Raji (cell line): ENCODE measurements around the gene PLEKHG5.

Experiments used
- POLR2A ChIP-seq: IDR thresholded peaks from 2 replicates; pipeline ENCODE4 v1.6.1; 2011; ENCODE audit warnings: low read depth, low read length, control low read depth; ENCODE audit not compliant: insufficient read depth

Gene PLEKHG5

DNA sequence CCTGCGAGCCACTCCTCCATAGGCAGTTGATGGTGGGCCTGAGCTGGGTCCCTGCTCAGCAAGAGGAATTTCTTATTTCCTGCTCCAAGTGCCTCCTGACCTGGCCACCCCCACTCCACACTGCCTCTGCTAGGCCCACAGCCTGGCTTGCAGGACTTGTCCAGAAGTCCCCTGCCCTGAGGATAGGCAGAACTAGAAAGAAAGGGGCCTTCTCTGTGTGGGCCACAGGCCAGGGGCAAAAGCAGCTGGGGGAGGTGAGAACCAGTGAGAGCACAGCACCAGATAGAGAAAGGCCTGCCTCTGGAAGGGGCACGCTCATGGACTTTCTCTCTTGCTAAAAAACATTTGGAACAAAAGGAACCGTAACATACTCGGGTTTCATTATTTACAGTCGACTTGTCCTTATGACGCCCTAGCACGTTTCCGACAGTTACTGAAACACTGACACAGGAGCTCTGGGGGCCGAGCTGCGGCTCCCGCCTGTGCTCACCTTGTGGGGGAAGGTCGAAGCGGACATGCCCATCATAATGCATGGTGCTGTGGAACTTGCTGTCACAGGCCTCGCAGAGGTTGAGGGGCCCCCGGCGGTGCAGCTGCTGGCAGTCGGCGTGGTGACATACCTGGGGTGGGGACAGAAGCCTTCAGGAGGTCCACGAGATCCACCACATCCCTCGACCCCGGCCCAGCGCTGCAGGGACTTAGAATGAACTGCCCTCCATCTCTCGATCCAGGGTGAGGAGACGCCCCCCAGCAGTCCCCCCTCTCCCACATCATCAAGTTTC, 14.2 kb downstream of the PLEKHG5 start:
- TF ChIP-seq POLR2A, result no peak

DNA sequence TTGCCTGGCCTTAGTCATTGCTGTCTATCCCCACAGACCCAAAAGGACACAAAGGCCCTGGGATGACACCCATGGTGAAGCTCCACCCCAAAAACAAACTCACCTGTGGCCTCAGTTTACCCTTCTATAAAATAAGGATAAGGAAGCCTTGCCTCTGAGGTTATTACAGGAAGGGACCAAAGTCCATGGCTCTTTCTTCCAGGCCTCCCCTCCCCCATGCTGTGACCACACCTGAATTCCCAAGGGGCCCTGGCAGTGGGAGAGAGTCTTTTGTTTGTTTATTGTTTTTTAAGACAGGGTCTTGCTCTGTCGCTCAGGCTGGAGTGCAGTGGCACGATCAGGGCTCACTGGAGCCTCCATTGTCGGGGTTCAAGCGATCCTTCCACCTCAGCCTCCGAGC, 15.0 kb downstream of the PLEKHG5 start:
- TF ChIP-seq POLR2A, result no peak

DNA sequence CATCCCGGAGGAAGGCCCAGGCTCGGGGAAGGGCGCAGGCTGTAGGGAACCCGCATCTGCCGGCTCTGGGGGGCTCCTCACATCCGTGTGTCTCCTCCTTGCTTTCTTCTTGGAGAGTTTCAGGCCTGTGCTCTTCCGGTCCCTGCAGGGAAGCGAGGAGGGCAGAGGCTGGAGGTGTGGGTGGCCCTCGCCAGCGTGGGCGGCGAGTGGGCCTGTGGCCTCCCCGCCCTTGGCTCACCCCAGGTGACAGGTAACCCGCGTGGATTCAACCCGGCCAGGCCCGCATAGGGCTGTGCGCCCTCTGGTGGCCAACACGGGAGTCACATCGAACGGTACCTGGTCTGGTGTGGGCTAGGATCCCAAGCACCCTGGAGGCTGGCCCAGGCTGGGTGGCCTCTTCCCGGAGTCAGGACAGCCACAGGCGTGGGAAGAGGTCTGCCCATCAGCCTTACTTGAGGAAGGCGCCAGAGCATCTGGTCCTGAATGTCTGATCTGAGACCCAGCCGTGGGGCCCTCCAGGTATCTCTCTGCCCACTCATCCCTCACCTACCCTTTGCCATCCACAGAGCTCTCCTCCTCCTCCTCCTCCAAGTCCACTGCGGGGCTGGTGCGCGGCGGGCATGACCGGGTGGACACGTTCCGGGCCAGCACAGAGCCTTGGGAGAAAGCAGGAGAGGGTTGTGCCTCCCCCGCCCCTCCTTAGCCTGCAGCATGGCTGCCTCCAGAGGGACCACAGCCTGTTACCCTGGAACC, 15.9 kb downstream of the PLEKHG5 start:
- TF ChIP-seq POLR2A, result no peak

DNA sequence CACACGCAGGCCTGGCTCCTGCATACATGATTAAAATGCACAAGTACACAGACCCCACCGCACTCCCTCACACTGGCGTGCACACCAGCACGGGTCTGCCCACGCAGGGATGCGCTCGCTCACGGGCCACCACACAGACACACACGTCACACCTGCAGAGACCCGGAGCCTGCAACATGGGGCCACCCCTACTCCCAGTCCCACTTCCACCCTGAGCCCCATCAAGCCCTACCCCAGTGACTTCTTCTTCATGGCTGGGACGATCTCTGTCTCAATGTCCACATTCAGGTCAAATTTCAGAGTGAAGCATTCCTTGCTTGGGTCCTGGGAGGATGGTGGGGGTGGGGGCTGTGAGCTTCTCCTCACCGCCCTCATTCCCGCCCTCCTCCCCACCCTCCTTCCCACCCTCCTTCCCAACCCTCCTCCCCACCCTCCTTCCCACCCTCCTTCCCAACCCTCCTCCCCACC, 16.6 kb downstream of the PLEKHG5 start:
- TF ChIP-seq POLR2A, result no peak

DNA sequence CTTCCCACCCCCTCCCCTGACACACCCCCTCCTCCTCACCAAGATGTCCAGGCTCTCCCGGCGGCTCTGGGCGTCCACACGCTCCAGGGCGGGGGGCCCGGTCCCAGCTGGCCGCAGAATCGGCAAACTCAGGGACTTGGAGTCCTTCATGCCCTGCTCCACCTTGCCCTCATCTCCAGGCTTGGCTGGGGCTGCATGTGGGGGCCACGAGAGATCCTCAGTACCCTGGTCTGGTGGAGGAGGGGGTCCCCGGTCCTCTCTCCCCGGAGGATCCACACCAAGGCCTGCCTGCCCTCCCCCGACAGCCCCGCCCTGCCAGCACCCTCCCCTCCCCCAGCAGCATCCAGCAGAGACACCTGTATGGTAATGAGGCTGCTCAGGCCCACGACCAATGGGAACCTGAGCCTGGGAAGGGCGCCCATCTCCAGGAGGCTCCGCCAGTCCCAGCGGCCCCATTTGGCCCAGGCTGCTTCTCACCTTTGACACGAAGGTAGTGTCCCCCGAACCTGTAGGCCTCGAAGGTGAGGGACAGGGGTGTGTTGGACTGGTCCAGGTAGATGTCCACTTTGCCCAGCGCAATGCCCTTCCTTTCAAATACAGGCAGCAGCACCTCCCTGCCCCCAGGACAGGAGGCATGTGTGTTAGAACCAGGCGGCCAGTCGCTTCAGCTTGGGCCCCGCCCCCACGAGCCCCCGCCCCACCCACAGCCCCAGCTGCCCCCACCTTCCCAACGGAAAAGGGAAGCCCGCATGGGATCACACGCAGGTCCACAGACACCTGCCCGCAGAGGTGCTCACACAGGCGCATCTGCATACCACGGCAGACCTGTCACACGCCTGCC, 17.3 kb downstream of the PLEKHG5 start:
- no peak for TF ChIP-seq POLR2A

DNA sequence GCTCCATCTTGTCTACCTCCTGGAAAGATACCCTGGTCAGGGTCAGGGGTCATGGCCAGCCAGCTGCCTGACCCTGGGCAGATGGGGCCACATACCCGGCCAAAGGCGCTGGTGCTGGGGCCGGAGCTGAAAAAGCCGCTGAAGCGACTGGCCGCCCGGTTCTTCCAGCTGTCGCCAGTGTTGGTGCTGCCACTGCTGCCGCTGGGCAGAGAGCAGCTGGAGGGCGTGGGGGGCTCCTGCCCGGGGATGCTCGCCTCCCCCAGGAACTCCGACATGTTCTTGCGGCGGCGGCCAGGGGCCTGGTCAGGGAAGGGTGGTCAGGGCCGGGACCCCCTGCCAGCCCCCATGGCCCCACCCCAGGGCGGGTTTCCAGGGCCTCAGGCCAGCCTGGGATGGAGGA, 18.3 kb downstream of the PLEKHG5 start:
- TF ChIP-seq POLR2A, result no peak

DNA sequence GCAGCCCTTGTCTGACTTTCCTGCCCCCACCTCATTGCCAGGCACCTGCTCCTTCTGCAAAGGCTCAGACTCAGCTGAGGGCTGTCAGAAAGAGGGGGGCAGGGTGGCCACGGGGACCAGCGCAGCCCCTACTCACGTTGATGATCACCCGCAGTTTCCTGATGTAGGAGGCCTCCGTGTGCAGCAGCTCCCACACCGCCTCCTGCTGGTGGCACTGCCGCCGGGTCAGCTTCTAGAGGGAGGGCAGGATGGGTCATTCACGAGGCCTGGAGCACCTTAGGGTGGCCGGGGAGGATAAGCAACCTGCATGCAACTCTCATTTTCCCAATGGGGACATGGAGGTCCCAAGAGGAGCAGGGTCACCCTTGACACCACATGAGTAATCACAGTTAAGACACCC, 19.1 kb downstream of the PLEKHG5 start:
- TF ChIP-seq POLR2A, result no peak

DNA sequence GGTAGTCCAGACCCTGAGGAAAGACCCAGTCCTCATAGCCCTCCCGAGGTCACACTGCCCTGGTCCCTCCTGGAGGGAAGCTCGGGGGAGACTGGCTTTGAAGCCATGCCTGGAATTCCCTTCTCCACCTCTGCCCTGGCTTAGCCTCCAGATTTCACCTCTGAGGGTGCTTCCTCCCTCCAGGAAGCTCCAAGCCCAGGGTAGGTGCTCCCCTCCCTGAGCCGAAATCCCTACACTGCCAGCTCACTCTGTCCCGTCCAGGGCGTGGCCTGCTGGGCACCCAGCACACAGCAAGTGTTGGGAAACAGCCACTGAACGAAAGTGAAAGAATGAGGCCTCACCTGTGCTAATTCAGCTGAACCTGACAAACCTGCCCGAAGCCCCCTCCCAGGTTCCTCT, 19.5 kb downstream of the PLEKHG5 start:
- no peak for TF ChIP-seq POLR2A

DNA sequence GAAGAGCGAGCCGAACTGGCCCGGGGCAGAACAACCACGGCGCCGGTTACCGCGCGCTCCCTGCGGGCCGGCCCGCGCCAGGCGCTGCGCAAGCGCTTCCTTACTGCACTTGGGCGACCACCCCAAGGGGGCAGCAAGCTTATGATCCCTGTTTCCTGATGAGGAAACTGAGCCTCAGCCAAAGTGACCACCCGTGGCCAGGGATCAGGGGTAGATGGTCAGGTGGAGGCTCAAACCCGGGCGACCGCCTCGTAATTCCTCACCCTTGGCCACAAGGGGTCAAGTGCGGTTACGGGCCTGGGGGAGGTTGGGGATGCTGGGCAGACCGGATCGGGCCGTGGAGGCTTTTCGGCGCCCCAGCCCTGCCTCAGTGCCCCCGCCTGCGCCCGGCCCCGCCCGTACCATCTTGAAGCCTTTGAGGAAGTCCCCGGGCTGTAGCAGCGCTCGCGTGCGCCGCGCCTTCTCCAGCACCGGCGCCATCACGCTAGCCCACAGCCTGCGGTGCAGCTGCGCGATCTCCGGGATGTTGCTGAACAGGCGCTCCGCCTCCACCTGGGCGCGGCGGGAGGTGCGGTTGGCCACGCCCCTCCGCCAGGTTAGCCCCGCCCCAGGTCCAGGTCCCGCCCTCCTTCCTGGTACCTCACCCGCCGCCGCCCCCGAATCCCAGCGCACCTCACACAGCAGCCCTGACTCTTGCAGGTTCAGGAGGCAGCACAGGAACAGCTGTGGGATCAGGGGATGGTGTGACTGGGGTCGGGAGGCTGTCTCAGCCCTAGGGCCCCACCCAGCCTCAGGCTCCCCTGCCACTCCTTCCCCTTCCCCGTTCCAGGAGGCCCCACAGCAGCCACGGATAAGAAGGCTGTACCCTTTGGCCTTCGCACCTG, 20.1 kb downstream of the PLEKHG5 start:
- TF ChIP-seq POLR2A, result no peak

DNA sequence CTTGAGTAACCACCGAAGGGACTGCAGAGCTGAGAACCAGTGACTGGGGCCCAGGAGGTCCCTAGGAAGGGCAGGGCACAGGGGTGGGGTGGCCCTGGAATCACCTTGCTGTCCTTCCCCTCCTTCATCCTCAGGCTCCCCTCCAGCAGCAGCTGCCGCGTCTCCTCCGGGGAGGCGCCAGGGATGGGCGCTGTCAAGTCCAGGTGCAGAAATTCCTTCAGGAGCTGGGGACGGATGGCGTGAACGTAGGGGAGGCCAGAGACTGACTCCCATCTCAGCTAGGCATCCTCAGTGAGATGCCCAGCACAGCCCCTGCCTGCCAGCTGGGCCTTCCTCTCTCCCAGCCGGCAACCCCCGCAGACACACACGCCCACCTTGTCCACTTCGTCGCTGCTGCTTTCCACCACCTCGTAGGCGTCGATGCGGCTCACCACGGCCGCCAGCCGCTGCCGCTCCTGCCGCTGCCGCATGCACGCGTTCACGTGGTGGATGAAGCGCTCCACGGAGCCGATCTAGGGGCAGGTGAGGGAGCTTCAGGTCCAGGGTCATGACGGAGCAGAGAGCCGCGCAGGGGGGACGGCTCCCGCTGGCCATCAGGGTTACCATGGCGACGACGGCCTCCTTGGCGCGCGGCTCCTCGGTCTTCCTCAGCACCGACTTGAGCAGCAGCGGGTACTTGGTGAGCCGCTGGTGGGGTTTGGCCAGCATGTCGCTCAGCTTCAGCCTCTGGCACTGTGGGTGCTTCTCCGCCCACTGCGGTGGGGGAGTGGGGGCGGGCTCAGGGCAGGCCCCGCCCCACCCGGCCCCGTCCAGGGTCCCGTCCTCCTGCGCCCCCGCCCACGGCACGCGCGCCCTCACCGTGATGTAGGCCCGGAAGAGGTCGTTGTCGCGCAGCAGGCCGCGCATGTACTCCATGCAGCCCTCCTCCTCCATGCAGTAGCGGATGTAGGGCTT, 21.1 kb downstream of the PLEKHG5 start:
- no peak for TF ChIP-seq POLR2A

DNA sequence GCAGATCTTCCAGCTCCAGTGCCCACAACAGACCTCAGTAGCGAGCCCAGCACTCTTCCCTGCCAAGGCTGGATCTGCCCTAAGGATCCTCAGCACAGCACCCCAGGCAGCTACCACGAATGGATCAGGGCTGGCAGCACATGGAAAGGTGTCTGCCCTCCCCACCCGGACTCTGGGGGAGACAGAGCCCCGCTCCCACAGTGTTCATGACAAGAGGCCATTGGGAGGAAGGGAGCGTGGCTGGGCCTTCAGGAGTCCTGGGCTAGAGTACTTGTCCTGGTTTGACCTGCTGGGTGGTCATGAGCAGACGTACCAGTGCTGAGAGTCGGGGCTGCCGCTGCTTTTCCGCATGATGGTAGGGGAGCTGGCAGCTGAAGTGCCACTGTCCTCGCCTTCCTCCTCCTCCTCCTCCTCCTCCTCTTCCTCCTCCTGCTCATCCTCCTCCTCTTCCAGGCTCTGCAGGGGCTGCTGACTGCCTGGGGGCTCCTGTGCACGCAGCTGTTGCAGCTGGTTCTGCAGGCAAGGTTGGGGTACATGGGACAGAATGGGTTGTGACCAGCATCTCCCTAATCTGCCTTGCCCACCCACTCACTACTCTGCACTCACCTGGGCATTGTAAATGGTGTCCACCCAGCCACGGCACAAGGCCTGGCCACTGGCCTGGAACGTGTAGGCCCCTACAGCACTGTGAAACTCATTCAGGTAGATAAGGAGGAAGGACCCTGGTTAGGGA, 22.6 kb downstream of the PLEKHG5 start:
- no peak for TF ChIP-seq POLR2A

DNA sequence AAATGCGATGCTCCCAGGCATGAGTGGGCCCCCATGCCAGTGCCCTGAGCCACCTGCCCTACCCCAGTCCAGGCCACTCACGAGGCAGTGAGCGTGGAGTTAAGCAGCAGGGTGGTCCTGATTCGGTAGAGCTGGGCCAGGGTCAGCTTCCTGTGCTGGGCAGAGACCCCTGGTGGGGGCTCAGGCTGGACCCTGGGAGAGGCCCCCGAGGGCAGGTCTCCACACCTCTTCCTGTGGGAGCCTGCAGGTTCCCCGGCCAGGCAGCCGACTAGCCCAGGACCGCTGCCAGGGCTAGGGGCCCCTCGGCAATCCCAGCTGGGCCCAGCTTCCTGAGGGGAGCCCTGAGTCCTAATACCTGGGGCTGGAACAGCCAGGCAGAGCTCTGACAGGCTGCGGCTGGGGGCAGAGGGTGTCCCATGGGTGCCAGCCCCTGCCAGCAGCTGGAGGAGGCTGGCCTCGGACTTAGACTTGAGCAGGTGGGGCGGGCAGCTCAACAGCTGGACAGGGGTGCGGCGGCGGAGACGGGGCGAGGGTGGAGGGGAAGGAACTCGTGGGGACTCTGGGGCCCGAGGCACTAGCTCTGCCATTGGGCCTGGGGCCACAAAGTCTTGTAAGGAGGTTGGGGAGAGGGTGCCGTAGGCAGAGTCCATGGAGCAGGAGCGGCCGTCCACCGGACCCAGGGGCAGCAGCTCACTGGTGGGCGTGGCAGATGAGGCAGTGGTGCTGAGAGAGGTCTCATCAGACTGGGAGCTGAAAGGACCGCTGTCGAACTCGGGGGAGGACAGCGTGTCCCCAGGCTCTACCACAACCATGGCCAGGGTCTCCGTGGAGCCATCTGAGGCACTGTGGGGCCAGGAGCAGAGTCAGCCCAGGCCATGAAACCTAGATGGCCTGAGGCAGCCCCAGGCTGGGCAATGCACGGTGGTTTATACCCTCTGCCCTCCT, 23.5 kb downstream of the PLEKHG5 start:
- TF ChIP-seq POLR2A, result no peak
